HepG2 (cell line): Measurements from ENCODE around the gene NOXA1. TPM values are rescaled to one million over a fixed set of nuclear protein-coding genes. Genes with fewer than 3 reads are reported as not detected.

Source experiments
- ARNT ChIP-seq: fragments of 450-650 bp; IDR thresholded peaks from 2 replicates; pipeline ENCODE4 v1.6.1; 2017
- DMTF1 ChIP-seq: sonication (generic); formaldehyde crosslinking; IDR thresholded peaks from 2 replicates; pipeline ENCODE4 v1.4.0; 2020; ENCODE audit warnings: mild to moderate bottlenecking, missing genetic modification reagents
- FOXK1 ChIP-seq: sonication (generic); formaldehyde crosslinking; IDR thresholded peaks from 2 replicates; pipeline ENCODE4 v1.4.0; 2020; ENCODE audit warnings: low read depth, missing genetic modification reagents, borderline replicate concordance
- HDAC1 ChIP-seq: sonication (generic); formaldehyde crosslinking; IDR thresholded peaks from 2 replicates; pipeline ENCODE4 v1.5.1; 2020; ENCODE audit warnings: mild to moderate bottlenecking, missing genetic modification reagents
- HOXA9 ChIP-seq: sonication (generic); formaldehyde crosslinking; IDR thresholded peaks from 2 replicates; pipeline ENCODE4 v1.8.1; 2022; ENCODE audit warnings: missing genetic modification reagents, mild to moderate bottlenecking, moderate library complexity, borderline replicate concordance
- MXD4 ChIP-seq: IDR thresholded peaks from 2 replicates; pipeline ENCODE4 v1.6.1; 2016; ENCODE audit warnings: mild to moderate bottlenecking, missing biosample characterization, missing genetic modification reagents
- NR1H2 ChIP-seq: sonication (generic); formaldehyde crosslinking; IDR thresholded peaks from 2 replicates; pipeline ENCODE4 v1.8.1; 2022; ENCODE audit warnings: low read depth, missing genetic modification reagents, borderline replicate concordance
- REST ChIP-seq, 2 experiments: IDR thresholded peaks; 2 replicates each; pipeline ENCODE4 v1.6.1; 2011 to 2012; ENCODE audit warnings: low read length in 2 of 2, borderline replicate concordance in 1 of 2, low read depth in 1 of 2, mild to moderate bottlenecking in 1 of 2, moderate library complexity in 1 of 2
- SRSF4 ChIP-seq: fragments of 200-400 bp; formaldehyde crosslinking; IDR thresholded peaks from one replicate; pipeline ENCODE4 v1.6.1; 2018; ENCODE audit warnings: mild to moderate bottlenecking, low read depth, low read length, moderate library complexity; ENCODE audit not compliant: poor library complexity, severe bottlenecking
- SUZ12 ChIP-seq: fragments of 150-350 bp; IDR thresholded peaks from 2 replicates; pipeline ENCODE4 v1.6.1; 2014; ENCODE audit warnings: low read depth, low read length
- TAF15 ChIP-seq: fragments of 200-400 bp; formaldehyde crosslinking; IDR thresholded peaks from one replicate; pipeline ENCODE4 v1.6.1; 2018; ENCODE audit warnings: mild to moderate bottlenecking, low read depth, low read length; ENCODE audit not compliant: poor library complexity, severe bottlenecking
- ZFP1 ChIP-seq: IDR thresholded peaks from 2 replicates; pipeline ENCODE4 v1.6.1; 2016
- ZNF24 ChIP-seq: fragments of 450-650 bp; IDR thresholded peaks from 2 replicates; pipeline ENCODE4 v1.6.1; 2017; ENCODE audit warnings: antibody characterized with exemption, mild to moderate bottlenecking
- ZNF263 ChIP-seq: sonication (generic); formaldehyde crosslinking; IDR thresholded peaks from 2 replicates; pipeline ENCODE4 v1.4.0; 2020; ENCODE audit warnings: missing genetic modification reagents
- ZNF280D ChIP-seq: sonication (generic); formaldehyde crosslinking; IDR thresholded peaks from 2 replicates; pipeline ENCODE4 v1.5.1; 2020; ENCODE audit warnings: mild to moderate bottlenecking, missing genetic modification reagents
- ZNF713 ChIP-seq: sonication (generic); formaldehyde crosslinking; IDR thresholded peaks from 2 replicates; pipeline ENCODE4 v1.4.0; 2020; ENCODE audit warnings: mild to moderate bottlenecking, missing genetic modification reagents
- polyA plus RNA-seq, 8 experiments: library from polyadenylated mRNA; depleted of rRNA in 3 of 8; stranded (reverse) in 7 of 8; unstranded in 1 of 8; fragments of >200 nt; fragmentation: Illumina TruSeq in 4 of 8; extraction: Trizol in 4 of 8; gene quantifications; 2 replicates each; pipeline versions ENCODE4 v1.2.1 to v1.2.3, GENCODE V29; 2011 to 2016; ENCODE audit warnings: low read depth in 4 of 8, missing spikeins in 1 of 8, mixed read lengths in 1 of 8; ENCODE audit not compliant: insufficient read depth in 1 of 8
- total RNA-seq, 5 experiments: library from RNA; depleted of rRNA; stranded (reverse); fragments of >200 nt; fragmentation: Illumina TruSeq; extraction: Trizol; gene quantifications; 2 replicates each; pipeline ENCODE4 v1.2.3, GENCODE V29; 2016; ENCODE audit warnings: low read depth in 1 of 5
- TF ChIP-seq, protein P1 (sequence below): sonication (generic); formaldehyde crosslinking; IDR thresholded peaks from 2 replicates; pipeline ENCODE4 v1.5.0; 2020; ENCODE audit warnings: missing genetic modification reagents, mild to moderate bottlenecking, borderline replicate concordance

Gene NOXA1
- total and polyA plus RNA-seq, 2 of the 13 experiments (the other 11 are each of a cell fraction or from before 2014, with no cell fraction given), result 0.78 to 1.2 TPM

- TF ChIP-seq REST (IDR thresholded peaks at IDR 0.05; ENCODE audit: borderline replicate concordance in 1 of 2, low read depth in 1 of 2, low read length in 2 of 2) (no peak), TAF15 (no peak), HOXA9 (CRISPR knock-in tag) (no peak), NR1H2 (no peak), SUZ12 (no peak), SRSF4 (no peak), ZNF280D (CRISPR knock-in tag) (no peak), ZNF713 (CRISPR knock-in tag) (no peak), ARNT (no peak), HDAC1 (CRISPR knock-in tag) (peak; percentile 46; the same call in 1 of the 2 replicates), DMTF1 (CRISPR knock-in tag) (no peak), MXD4 (CRISPR knock-in tag) (no peak), ZNF263 (CRISPR knock-in tag) (peak; percentile 80; the same call in 1 of the 2 replicates), ZFP1 (CRISPR knock-in tag) (no peak), FOXK1 (CRISPR knock-in tag) (no peak), ZNF24 (no peak)
- TF ChIP-seq, protein P1, sequence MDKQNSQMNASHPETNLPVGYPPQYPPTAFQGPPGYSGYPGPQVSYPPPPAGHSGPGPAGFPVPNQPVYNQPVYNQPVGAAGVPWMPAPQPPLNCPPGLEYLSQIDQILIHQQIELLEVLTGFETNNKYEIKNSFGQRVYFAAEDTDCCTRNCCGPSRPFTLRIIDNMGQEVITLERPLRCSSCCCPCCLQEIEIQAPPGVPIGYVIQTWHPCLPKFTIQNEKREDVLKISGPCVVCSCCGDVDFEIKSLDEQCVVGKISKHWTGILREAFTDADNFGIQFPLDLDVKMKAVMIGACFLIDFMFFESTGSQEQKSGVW (CRISPR knock-in tag), result no peak
Observed at GRCh38 chr9:137458194-137459151, 35.3 kb downstream of the NOXA1 start (continued).
